Kasumi-1 (cell line): ENCODE results near the gene IGSF22.

Experiments
- DNase-seq, 2 experiments: peaks; one replicate each; lab custom pipeline; 2025; lab: John Stamatoyannopoulos, UW

The IGSF22 gene

GRCh38 chr11:18743900-18744514 is 18.0 kb upstream of the IGSF22 start:
- DNase-seq, result no peak

DNA sequence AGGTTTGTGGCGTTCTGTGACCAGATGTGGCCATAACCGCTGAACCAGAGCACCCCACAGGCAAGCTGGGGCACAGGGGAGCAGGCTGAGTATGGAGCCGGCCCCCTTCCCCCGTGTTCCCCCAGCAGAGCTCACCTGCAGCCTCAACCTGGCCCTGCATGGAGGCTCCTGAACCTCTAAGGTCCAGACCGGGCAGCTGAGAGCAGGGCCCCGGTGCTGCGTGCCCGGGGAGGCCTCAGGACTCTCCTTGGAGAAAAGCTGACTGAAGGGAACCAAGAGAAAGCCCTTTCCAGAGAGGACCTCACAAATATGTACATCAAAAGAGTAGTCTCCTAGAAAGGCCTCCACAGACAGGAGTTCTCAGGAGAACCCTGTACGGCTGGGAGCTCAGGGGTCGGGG is 17.4 kb upstream of the IGSF22 start:
- DNase-seq, result no peak

- no peak for DNase-seq
Observed at GRCh38 chr11:18741783-18742182, 15.8 kb upstream of the IGSF22 start.

DNA sequence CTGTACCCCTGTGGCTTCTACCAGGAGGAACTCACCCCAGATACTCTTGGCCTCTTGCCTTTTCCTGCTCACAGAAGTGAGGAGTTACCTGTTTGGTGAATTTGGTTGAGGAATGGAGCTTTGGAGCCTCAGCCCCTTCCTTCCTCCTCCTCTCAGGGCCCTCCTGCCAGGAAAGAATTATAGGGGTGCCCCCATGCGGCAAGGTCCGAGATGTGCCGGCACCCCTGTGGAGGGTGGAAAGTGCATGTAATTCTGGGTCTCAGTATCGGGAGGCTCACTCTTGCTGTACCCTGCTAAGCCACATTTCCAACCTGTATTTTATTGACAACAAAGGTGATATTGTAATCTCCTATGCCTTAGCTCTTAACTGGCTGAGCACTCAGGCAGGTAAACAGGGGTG is 13.7 kb upstream of the IGSF22 start:
- no peak for DNase-seq

- DNase-seq, result no peak
Observed at GRCh38 chr11:18737642-18738041, 11.7 kb upstream of the IGSF22 start.

GRCh38 chr11:18736590-18737148 is 10.7 kb upstream of the IGSF22 start:
- DNase-seq, result no peak

- DNase-seq, result no peak
Observed at GRCh38 chr11:18733202-18733601, 7.2 kb upstream of the IGSF22 start.

DNA sequence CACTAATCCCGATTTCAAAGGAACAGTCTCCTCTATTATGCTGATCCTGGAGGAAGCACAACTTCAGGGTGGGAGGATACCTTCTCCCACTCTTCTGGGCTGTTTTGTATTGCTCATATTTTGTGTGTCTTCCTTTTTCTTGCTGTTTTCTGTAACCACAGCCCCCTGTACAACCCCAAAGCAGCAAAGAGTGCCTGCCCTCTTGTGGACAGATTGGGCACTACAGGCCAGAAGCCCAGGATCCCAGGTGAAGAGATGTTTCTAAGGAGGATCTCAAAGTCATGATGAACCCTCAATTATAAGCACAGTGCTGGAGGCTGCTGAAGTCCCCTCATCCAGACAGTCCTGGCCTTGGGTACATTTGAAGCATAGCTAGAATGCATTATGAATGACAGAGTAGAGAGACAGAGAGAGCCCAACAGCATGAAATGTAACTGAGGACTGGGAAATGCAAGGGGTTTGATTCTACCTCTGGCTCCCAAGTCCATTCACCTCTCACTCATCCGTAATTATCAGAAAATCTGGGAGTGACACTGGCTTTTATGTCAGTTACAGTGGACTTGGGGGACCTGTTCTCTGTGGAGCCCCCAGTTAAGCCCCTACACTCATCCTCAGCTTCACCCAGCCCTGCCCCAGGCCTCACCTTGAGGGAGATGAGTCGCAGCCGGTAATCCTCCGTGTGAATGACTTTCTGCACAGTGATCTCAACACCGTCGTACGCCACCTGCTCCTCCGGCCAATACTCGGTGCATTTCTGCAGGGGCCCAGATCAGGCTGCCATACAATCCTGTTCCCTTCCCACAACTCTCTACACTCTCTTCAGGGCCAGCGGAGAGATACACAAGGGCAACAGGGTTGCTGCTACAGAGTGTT is 6.2 kb upstream of the IGSF22 start:
- peak; percentile 42 to 63 for DNase-seq

- DNase-seq, result no peak
Observed at GRCh38 chr11:18731441-18731840, 5.5 kb upstream of the IGSF22 start.

DNA sequence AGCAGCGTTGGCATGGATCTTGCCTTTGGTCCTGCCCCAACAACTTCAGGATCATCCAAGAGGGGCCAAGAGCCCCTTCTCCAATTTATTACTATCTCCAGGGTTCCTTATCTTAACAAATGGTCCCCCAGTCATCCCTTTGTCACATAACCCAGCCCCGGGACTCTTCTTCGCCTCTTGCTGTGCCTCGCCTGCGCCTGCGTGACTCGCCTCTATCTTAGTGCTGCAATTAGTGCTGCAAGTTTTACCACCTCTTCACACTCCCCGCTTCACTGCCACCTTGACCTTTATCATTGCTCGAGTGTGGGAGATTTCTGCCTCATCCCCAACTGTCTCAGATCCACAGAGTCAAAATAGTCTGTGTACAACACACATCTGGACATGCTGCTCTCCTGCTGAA is 4.0 kb upstream of the IGSF22 start:
- DNase-seq, result no peak

DNA sequence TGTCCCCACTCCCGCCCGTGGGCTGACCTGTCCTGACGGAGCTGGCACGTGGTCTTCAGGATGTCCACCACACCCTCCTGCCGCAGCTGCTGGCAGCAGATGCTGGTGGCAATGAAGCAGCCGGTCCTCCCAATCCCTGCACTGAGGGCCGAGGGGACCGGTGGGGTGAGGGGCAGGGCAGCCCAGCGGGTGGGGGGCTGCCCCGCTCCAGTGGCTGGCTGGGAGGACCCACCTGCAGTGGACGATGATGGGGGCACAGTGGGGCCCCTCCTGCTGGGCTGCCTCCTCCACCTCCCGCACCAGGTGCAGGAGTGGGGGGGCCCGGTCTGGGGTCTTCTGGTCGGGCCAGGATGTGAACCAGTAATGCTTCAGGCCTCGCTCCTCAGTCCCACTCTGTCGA is 3.4 kb upstream of the IGSF22 start:
- DNase-seq, result no peak

DNA sequence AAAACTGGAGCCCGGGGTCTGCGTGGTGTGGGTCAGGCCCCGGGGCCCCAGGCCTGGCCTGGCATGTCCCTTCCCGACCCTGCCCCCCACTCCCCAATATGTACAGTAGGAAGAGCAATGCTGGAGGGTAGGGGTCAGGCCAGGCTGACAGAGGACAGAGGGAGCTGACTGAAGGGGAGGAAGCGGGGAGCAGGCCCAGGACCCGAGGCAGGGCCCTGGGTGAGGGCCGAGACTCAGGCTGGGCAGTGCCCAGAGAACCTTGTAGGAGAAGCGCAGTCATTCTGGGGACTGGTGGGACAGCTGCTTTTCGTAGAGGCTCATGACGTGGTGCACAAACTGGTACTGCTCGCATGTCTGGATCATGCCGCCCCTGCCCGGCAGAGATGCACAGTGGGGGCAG is 2.7 kb upstream of the IGSF22 start:
- DNase-seq, result no peak

- DNase-seq, result peak; percentile 55 to 66
Observed at GRCh38 chr11:18727479-18728236, 1.7 kb upstream of the IGSF22 start.

GRCh38 chr11:18723991-18724390 is 2.0 kb downstream of the IGSF22 start:
- no peak for DNase-seq

- no peak for DNase-seq
Observed at GRCh38 chr11:18722293-18722637, 3.7 kb downstream of the IGSF22 start.

DNA sequence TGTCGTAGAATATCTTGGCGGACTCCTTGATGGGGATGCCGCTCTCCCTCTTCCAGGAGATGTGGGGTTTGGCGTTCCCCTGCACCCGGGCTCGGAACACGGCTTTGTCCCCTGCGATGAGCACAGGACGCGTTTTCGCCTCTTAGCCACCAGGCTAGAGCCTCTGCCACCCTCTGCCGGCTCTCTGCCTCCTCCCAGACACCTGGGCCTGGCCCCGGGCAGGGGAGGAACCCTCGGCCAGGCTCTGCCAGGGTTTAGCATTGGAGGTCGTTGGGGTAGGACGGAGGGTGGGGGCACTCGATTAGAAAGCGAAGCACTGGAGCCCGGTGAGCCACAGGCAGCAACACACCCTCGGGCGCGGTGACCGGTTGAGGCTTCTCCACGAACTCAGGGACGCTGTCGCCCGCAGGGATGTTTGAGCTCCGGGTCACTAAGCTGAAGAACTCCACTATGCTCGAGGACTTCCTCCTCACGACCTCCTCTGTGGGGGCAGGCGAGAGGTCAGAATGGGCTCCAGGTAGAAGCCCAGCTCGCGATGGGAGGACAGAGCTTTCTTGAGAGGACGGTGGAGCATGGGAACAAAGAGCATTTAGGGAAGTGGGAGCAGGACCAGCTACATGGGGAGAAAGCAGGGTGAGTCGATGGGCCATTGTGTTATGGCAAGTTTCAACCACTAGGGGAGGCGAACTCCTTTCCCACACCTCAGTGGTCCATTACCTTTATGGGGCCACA is 4.3 kb downstream of the IGSF22 start:
- peak; percentile 45 to 61 for DNase-seq

- no peak for DNase-seq
Observed at GRCh38 chr11:18720808-18721560, 5.0 kb downstream of the IGSF22 start.

DNA sequence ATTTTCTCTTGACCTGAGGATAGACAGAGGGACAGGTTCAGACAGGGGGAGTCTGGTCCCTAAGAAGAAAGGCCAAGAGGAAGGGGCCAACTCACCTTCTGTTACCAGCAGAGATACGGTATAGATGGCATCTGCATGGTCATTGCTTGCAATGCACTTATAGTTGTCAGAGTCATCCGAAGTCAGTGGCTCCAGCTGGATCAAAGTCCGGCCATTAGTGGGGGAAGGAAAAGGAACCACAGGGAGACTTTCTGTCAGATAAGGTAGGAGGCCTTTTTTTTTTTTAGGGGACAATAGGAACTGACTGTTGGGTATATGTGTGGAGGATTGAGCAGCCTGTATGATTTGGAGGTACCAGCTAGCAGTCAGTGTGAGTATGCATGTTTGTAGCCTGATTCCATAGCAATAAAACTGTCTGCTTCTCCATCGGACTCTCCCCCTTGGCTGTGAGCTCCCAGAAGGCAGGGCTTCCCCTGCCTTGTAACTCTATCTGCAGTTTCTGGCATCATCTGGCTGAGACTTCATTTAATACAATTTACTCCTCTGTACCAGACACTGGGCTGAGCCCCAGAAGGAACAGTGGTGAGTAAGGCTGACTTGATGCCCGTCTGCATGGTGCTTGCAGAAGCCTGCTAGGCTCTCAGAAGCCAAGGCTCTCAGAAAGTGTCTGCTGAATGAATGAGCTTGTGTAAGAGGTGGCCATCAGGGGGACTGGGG is 5.7 kb downstream of the IGSF22 start:
- DNase-seq, result no peak

GRCh38 chr11:18715476-18715875 is 10.5 kb downstream of the IGSF22 start:
- no peak for DNase-seq

DNA sequence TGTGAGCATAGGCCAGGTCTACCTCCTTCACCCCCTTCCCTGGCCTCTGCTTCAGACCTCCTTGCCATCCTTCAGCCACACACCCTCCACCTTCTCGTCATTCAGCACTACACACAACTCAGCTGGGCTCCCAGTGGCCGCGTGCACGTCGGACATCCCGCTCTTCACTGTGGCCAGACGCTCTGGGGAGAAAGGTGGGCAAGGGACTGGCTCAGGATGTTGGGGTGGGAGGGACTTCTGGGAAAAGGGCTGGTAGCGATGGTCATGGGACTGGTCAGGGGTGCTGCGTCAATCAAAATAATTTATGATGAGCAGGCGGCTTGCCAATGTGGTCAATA is 11.6 kb downstream of the IGSF22 start:
- no peak for DNase-seq
